HG03575 (cell line): Measurements from ENCODE around the gene DST.

Source experiments
- ATAC-seq: cut with Tn5 transposase; IDR thresholded peaks from one replicate; pipeline ENCODE4 v1.9.1; 2021; ENCODE audit not compliant: unreplicated experiment, insufficient number of reproducible peaks, low FRiP score; ENCODE audit errors: extremely low read depth

The DST gene

DNA sequence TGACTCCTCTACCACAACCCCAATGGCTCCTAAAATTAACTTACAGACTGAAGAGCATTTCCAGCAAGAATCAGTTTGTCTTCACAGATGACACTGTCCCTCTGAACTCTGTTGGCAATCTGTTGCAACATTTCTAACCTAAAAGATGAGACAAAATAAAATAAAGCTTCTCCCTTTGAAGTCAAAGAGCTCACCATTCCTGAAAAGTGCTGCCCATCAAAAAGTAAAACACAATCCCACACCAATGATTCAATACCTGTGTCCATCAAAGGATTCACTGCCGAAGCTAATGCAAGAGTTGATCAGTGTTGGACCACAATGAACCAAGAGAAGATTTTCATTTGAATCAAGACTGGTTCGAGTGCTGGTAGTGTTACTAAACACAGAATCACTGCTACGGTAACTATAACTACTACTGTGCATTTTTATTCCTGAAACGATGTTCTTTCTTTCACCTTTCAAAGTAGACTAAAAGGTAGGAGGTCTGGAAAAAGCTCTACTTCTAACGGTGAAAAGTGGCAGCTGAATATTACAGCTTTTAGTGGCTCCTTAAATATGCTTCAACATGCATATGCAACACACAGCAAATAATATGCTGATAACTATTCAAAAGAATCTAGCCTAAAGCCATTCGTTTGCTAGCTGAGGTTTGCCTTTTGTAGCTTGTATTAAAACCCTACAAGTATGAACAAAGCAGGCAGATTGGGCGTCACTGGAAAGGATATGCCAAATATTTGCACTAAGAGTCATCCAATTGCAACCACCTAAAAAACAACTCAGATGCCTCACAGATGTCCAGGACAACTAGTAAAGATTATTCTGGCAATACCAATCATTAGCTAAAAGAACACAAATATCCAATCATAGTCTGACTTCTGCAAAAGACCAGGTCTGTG lies at the start of gene DST:
TSS of gene DST (minus strand) at position 524 of the 896 bp plus-strand sequence.
- no peak for ATAC-seq

DNA sequence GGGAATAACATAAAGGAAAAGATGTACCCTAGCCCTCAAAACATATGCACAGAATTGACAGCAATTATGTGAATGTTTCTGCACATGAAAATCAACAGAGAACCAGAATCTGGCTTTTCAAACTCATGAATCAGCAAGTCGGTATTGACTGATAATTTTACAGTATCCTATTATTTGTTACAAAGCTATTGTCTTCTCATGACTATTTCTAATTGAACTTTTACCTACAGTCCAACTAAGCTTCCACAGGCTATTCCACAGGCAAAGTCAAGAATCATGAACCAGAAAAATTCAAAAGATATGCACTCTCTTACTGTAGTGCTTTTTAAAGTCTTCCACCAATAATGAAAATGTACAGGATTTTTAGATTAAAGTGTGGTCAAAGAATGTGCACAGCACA lies 49.1 kb upstream of the DST start:
- ATAC-seq: no peak

DNA sequence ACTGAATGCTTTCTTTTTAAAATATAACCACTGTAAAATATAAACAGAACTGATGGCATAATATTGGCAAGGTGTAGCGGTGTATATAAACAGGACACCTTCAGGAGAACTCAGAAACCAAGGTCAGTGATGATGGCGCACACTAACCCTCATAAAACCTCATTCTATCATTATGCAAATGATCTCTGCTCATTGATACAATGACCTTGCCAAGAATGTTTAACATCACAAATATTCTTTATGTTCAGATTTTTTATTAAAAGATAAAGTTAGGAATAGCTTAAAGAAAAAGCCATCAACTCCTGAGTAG lies 48.6 kb upstream of the DST start:
- no peak for ATAC-seq

DNA sequence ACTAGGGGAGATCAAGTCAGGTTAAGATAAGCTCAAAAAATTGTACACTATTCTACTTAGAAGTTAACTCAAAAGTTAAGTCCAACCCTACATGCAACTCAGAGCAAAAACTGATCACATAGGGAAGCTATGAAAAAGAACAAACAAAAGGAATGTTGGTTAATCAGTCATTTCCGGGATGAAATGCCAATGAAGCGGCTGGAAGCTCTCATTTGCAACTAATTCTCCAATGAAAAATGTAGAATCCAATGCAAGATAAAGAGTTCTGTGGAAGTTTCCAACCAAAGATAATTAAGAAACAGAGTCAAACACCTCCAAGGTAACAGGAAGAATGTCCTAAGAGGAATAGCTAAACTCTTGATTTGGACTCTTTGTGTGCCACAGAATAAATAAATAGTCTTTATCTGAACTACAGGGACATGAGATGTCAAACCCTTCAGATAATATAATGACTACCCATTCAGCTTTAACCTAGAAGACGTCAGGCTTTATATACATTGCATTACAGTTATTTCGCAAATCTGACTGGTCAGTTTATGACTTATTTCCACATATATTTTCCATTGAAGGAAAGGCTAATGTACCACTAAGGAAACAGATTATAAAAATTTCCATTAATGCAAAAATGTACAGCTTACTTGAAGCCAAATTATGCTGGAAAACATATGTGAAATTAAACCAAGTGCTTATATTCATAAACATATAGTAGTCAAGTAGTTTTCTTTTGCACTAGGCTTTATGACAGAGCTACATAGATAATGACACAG lies 48.0 kb upstream of the DST start:
- no peak for ATAC-seq

DNA sequence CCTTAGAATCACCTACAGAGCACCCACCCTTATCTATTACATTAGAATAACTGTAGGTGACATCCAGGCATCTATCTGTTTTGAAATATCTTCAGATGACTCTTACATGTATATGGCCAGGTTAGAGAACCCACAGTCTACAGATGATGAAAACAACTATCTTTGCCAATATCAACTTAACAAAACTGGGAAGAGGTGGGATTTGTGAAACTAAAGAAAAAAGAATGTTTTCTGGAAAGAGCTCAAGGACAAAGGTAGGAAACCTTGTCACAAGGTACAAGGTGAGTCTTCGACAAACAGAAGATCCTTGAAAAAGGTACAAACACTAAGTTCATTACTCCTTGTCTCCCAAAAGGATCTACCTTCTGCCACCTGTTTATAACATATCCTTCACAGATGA lies 47.0 kb upstream of the DST start:
- ATAC-seq: no peak

DNA sequence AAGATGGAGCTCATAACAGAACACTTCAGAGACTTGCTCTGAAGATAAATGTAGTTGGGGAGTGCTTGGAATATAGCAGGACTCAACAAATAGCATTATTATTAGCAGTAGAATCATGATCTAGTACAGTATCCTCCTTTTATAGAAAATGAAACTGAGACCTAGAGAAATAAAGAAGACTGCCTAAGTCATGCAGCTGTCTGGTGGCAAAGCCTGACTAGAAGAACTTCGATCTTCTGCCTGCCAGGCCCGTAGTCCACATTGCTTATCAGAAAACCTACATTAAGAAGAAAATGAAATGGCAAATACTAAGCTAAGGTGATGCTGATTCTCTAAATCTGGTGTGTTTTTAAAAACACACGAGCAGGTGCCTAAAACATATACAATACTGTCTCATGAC lies 46.4 kb upstream of the DST start:
- no peak for ATAC-seq

DNA sequence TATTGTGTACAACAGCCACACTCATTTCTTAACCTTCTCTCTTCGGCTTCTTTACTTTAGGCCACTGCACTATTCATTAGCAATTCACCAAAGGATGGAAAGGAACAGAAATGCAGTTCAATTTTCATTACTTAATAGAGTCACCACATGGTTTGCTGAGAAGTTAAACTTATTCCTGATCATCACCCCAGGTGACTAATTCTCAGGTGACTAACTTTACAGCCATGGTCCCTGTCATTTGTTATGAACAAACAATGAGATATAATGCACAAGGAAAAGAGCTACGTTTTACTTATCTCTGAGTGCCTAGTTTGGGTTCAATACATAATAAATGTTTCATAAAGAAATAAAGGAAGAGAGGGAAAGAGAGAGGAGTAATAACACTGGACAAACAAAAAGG lies 45.8 kb upstream of the DST start:
- no peak for ATAC-seq

DNA sequence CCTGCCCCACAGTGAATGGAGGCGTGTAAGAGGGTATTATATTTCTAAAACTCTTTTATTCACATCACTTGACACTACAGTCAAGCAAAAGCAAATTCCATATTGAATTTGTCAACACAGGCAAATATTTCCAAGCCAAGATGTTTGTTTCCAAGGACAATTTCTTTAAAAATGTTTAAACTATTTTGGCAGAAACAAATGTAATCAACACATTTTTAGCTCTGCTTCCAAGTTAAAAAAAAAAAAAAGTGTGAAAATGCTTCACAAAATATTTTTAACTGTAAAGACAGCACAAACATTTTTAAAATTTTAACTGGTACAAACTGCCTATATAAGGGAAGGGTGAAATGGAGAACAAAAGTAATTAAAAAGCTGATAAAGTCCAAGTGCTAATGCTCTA lies 44.9 kb upstream of the DST start:
- ATAC-seq: no peak

DNA sequence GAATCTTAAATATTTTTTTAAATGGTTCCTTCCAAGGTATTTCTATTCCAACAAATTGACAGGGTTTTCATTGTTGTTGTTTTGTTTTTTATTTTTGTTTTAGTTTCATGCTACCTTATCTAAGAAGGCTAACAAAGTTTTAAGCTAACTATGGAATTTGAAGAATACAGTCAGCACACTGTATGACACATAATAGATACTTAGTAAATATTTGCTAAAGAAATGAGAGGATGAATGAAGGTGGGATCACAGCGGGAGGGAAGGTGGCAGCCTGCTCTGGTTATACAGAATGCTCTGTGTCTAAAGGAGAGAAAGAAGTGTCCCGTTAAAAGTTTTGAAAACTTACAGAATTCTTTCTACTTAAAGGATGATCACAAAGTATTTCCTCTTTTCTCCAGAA lies 43.7 kb upstream of the DST start:
- no peak for ATAC-seq

DNA sequence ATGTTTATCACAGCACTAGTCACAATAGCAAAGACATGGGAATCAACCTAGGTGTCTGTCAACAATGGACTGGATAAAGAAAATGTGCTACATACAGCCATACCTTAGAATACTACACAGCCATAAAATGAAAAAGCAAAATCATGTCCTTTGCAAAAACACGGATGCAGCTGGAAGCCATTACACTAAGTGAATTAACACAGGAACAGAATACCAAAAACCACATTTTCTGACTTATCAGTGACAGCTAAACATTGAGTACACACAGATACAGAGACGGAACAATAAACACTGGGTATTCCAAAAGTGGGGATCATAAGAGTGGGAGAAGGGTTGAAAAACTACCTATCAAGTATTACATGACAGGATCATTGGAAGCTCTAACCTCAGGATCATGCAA lies 43.3 kb upstream of the DST start:
- no peak for ATAC-seq

DNA sequence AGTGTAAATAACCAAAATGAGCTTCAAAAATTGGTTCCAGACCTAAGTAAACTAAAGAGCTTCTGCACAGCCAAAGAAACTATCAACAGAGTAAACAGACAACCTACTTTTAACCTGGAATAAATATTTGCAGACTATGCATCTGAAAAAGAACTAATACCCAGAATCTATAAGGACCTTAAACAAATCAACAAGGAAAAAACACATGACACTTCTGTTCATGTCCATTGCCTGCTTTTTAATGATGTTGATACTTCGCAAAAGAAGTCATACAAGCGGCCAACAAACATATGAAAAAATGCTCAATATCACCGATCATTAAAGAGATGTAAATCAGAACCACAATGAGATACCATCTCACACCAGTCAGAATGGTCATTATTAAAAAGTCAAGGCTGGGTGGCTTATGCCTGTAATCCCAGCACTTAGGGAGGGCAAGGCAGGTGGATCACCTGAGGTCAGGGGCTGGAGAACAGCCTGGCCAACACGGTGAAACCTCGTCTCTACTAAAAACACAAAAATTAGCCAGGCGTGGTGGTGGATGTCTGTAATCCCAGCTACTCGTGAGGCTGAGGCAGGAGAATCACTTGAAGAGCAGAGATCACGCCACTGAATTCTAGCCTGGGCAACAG lies 42.5 kb upstream of the DST start:
- no peak for ATAC-seq

DNA sequence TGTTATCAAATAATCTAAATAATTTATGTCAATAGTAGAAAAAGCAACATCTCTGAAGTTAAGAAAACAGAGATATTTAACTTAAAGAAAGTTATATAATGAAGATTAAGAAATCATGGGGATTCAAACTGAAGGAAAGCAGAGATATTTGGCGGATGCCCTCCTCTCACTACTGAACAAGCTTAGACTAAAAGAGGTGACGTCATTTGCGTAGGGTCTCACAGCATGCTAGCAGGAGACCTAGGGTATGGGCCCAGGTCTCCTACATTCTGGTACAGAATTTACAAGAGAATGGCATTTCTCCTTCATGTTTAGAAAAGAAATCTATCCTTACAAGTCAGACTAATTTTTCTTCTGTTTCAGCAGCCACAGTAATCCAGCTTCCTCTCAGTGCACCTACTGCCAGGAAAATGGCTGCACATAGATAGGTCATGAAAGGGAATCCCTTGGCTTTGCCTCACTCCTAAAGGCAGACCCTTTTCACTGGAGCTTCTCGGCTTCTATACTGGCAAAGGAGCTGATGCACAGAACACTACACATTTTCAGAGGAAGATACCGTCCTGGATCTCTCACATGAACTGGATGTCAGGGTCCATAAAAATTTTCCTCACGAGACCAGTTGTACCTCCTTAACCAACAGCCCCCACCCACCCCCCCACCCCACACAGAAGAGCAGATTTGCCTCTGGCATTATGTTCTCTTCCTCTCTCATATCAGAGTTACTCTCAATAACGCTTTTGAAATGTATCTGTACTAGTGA lies 41.8 kb upstream of the DST start:
- ATAC-seq: no peak

DNA sequence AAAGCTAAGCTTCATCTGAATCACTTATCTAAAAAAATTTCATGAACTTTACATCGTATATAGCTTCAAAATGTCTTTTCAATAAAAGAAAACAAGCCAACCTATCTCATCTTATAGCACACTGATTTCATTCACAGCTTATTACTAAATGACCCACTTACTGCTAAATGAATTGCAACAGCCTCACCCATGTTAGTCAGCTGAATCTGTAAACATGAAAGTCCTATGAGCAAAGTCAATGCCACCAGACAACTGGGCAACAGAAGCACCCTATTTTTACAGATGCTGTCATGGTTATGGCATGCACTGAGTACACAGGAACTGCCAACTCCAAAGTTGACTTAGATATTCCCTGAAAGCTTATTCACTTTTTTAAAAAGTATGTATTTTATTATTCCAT lies 41.2 kb upstream of the DST start:
- no peak for ATAC-seq

DNA sequence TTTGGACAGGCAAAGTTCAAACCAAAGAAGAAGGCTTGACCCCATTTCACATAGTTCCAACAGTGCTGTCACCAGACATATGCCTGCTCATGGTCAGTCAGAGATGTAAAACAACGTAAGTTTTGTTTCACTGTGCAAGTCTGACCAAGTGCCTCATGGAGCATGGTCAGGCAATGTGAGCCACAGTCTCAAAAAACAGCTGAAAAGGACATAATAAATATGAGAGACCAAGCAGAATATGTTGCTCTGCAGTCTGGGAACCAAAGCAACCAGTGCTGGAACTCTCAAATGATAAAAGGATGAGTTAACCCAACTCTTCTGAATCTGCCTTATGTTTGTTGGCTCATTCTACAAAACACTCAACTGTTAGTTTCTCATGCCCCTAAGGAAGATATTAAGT lies 39.9 kb upstream of the DST start:
- no peak for ATAC-seq

DNA sequence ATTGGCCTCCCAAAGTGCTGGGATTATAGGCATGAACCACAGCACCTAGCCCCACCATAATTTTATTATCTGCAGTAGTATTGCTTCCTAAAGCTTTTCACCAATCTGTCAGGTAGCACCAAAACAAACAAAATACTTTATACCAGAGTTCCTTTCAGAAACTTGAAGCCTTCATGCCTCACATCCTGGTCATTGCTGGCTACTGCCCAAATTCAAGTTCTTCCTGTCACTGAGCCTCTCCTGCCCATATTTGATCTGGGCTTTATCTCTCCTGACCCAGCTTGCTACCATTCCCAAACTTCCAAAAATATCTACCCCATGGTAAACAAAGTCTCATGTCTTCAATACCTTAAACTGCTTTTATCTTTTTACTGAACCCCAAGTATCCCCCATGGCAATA lies 34.9 kb upstream of the DST start:
- no peak for ATAC-seq

DNA sequence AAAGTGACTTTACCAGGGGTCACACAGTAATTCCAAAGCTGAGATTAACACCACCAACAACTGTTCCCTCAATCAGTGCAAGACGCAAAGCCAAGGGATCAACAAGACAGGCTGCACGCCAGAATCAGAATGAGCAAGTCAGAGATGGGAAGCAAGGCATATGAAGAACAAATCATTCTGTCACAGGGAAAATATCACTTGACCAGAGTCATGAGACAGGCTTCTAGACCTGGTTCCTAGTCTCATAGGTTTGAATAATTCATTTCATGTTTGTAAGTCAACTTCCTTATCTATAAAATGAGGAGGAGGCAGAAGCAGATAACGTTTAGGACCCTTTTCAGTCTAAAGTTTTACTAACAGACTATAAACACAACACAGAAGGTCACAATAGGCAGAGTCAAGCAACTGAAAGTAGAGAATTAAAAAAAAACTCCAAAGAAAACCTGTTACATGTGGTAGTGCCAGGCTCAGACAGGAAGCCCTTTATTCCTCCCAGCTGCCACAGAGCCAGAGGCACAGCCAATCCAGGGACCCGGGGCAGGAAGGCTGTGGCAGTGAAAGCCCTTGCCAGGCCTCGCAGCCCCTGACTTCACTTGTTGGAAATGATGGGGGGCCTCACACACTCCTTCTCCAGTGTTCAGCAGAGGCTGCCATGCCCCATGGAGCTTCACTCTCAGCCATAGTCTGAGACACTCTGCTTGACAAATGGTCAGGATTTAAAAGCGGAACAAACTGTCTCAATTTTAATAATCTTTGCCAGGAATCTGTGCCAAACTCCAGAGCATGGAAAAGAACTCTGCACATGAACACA lies 29.2 kb upstream of the DST start:
- no peak for ATAC-seq

DNA sequence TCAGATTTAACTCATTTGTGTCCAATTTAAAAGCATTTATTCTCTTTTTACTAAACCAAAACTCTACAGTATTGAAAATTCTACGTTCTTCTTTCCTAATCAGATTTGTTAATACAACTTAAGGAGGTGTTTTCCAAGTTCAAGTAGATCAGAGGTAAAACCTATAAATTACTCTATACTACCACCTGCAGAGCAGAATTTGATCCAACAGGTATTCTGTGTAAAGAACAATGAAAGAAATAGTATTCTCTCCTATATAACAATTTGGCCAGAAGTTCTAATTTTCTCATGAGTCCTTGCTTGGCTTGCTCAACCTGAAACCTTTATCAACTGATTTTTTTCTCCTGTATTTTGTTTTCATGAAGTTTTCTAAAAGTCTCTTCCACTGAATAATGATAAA lies 28.5 kb upstream of the DST start:
- ATAC-seq: no peak

DNA sequence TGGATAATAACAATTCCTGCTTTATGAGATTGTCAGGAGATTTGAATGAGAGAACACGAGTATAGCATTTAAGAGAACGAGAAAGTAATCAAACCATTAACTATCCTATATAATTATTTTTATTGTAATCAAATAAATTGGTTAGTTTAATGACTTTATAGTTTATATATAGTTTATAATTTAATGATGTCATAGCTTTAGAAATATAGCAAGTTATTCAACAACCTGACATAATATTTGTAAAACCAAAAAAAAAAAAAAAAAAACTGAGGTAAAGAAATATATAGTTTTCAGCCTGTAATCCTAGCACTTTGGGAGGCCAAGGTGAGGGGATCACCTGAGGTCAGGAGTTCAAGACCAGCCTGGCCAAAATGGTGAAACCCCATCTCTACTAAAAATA lies 26.4 kb upstream of the DST start:
- no peak for ATAC-seq

DNA sequence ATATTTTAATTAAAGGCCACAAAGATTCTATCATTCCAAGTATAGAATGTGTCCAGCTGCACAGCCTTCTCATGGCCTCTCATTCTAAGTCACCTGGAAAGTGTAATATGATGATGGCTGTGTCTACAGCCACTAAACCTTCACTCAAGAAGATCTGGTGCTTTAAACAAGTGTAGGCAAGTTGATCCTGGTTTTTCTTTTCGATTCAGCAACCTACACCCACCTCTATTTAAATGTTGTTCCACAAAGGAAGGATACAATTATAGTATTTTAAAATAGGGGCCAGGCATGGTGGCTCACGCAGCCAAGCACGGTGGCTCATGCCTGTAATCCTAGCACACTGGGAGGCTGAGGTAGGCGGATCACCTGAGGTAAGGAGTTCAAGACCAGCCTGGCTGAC lies 25.5 kb upstream of the DST start:
- no peak for ATAC-seq
